Naive thymus-derived CD4-positive, alpha-beta T cell (primary cell): ENCODE data around the gene SIMC1. TPM values are rescaled to one million over a fixed set of nuclear protein-coding genes. Genes with fewer than 3 reads are reported as not detected.

Source experiments
- ATAC-seq: fragments of 150-1000 bp; cut with Tn5 transposase; 2 replicates; pipeline ENCODE4 v1.10.0; 2021; ENCODE audit warnings: mild to moderate bottlenecking, moderate library complexity
- CTCF ChIA-PET: fragments of 350-600 bp; sonication (Branson Sonifier 250); formaldehyde crosslinking; loops from one replicate; lab custom pipeline; 2021; ENCODE audit warnings: antibody characterized with exemption; lab: Charles Lee
- POLR2A ChIA-PET: fragments of 350-600 bp; sonication (Branson Sonifier 250); formaldehyde crosslinking; loops from one replicate; lab custom pipeline; 2021; ENCODE audit warnings: antibody characterized with exemption, inconsistent platforms; lab: Charles Lee
- DNase-seq, 9 donors: peaks; one replicate each; pipeline versions ENCODE4 v3.0.0 to v3.0.0-alpha.2; 2020 to 2022; ENCODE audit warnings: mixed read lengths in 1 of 9
- H3K27ac ChIP-seq: one replicate; pipeline ENCODE4 v1.7.0; 2013; ENCODE audit warnings: mild to moderate bottlenecking, low read depth, low read length, moderate library complexity
- H3K27me3 ChIP-seq, 2 donors: one replicate each; pipeline ENCODE4 v1.7.0; 2013; ENCODE audit warnings: low read length in 2 of 2, mild to moderate bottlenecking in 2 of 2, moderate library complexity in 2 of 2; ENCODE audit not compliant: control insufficient read depth in 2 of 2, insufficient read depth in 2 of 2
- H3K36me3 ChIP-seq, 3 experiments: 1 replicate in 2 of 3; 2 replicates in 1 of 3; pipeline ENCODE4 v1.7.0; 2013; ENCODE audit warnings: low read length in 3 of 3, mild to moderate bottlenecking in 3 of 3, moderate library complexity in 1 of 3; ENCODE audit not compliant: insufficient read depth in 3 of 3, control insufficient read depth in 2 of 3
- H3K4me1 ChIP-seq, 2 donors: one replicate each; pipeline ENCODE4 v1.7.0; 2013; ENCODE audit warnings: low read length in 2 of 2, mild to moderate bottlenecking in 2 of 2, moderate library complexity in 1 of 2; ENCODE audit not compliant: control insufficient read depth in 2 of 2, insufficient read depth in 2 of 2
- H3K4me3 ChIP-seq: 2 replicates; pipeline ENCODE4 v1.7.0; 2013; ENCODE audit warnings: mild to moderate bottlenecking, low read length
- H3K9me3 ChIP-seq, 3 experiments: 1 replicate in 2 of 3; 2 replicates in 1 of 3; pipeline ENCODE4 v1.7.0; 2013; ENCODE audit warnings: low read length in 3 of 3; ENCODE audit not compliant: control insufficient read depth in 2 of 3
- H3K27ac Mint-ChIP-seq, 9 donors: one replicate each; pipeline ENCODE4 v1.8.0; 2020 to 2022; ENCODE audit warnings: mixed read lengths in 9 of 9, mild to moderate bottlenecking in 8 of 9, moderate library complexity in 5 of 9, inconsistent platforms in 2 of 9
- H3K27me3 Mint-ChIP-seq, 5 donors: one replicate each; pipeline ENCODE4 v1.8.0; 2021 to 2022; ENCODE audit warnings: mixed read lengths in 5 of 5, mild to moderate bottlenecking in 1 of 5
- H3K36me3 Mint-ChIP-seq, 5 donors: one replicate each; pipeline ENCODE4 v1.8.0; 2020 to 2022; ENCODE audit warnings: mixed read lengths in 5 of 5, mild to moderate bottlenecking in 3 of 5, inconsistent platforms in 1 of 5
- H3K4me1 Mint-ChIP-seq, 7 donors: one replicate each; pipeline ENCODE4 v1.8.0; 2020 to 2022; ENCODE audit warnings: mixed read lengths in 7 of 7, mild to moderate bottlenecking in 3 of 7, inconsistent platforms in 1 of 7
- H3K4me3 Mint-ChIP-seq, 10 donors: one replicate each; pipeline ENCODE4 v1.8.0; 2020 to 2022; ENCODE audit warnings: mild to moderate bottlenecking in 10 of 10, mixed read lengths in 10 of 10, moderate library complexity in 6 of 10, inconsistent platforms in 2 of 10
- H3K9me3 Mint-ChIP-seq, 11 donors: one replicate each; pipeline ENCODE4 v1.8.0; 2020 to 2022; ENCODE audit warnings: mixed read lengths in 11 of 11, mild to moderate bottlenecking in 4 of 11, inconsistent platforms in 1 of 11, moderate library complexity in 1 of 11
- intact Hi-C, 2 donors: fragments of 100-400 bp; cut with micrococcal nuclease; formaldehyde crosslinking; loops; one replicate each; pipeline ENCODE4 v1.15.1; 2023
- polyA plus RNA-seq, 2 donors: library from polyadenylated mRNA; unstranded; fragments of 300-500 nt; fragmentation: Illumina TruSeq; gene quantifications; one replicate each; pipeline ENCODE4 v1.2.3, GENCODE V29; 2021
- total RNA-seq, 6 experiments: library from RNA in 5 of 6; stranded (reverse) in 5 of 6; gene quantifications; 1 replicate in 5 of 6; 2 replicates in 1 of 6; pipeline ENCODE4 v1.2.3 and lab custom pipeline; 2021 to 2026

Gene SIMC1
- total and polyA plus RNA-seq, 7 experiments from 2014 or later = 7.9 to 32.1 (median 22.5) TPM

- Mint-ChIP-seq H3K4me1 (peaks cover 4 to 28% (median 20%) of the 10 kb centered on the region in 7 donors), H3K27me3 (no peaks in the 10 kb centered on the region), H3K9me3 (no peaks in the 10 kb centered on the region), H3K36me3 (peaks cover 20 to 64% (median 26%) of the 10 kb centered on the region in 5 donors), H3K4me3 (no peak overlapping the region), H3K27ac (peak overlapping the region in 4 of 9 donors; percentile 6 to 68 (median 43))
- ChIA-PET POLR2A (interaction anchor here (0.9 kb wide), 1 partner anchor 120 kb away, joined by 3 read pairs; no protein-coding TSS in a partner anchor), CTCF (no interaction called here)
- no peak overlapping the region for H3K27ac ChIP-seq
- DNase-seq = no peak
- no peaks in the 10 kb centered on the region for H3K27me3 ChIP-seq
- H3K4me1 ChIP-seq = no peaks in the 10 kb centered on the region
- no peak for ATAC-seq
- no peak overlapping the region for H3K4me3 ChIP-seq
- peaks cover 24 to 97% (median 37%) of the 10 kb centered on the region in 3 experiments for H3K36me3 ChIP-seq
- intact Hi-C loops = no loop called here
- no peaks in the 10 kb centered on the region for H3K9me3 ChIP-seq
Measured at GRCh38 chr5:176350416-176350815, 112.2 kb downstream of the SIMC1 start.

- Mint-ChIP-seq H3K9me3 (no peaks in the 10 kb centered on the region), H3K27ac (peak overlapping the region in 7 of 9 donors; percentile 9 to 72 (median 51)), H3K27me3 (no peaks in the 10 kb centered on the region), H3K4me1 (peaks cover 9 to 37% (median 26%) of the 10 kb centered on the region in 7 donors), H3K36me3 (peaks cover 20 to 51% (median 28%) of the 10 kb centered on the region in 5 donors), H3K4me3 (no peak overlapping the region)
- H3K27ac ChIP-seq = peak overlapping the region; percentile 10
- DNase-seq (no peak), ATAC-seq (no peak)
- H3K4me1 ChIP-seq = no peaks in the 10 kb centered on the region
- intact Hi-C loops = no loop called here
- ChIA-PET POLR2A (interaction anchor here (1.4 to 1.5 kb wide), 2 partner anchors 9 to 37 kb away, joined by 3 to 4 read pairs; partner anchors contain the start of gene KIAA1191), CTCF (interaction anchor here (1.0 kb wide), 1 partner anchor 8 kb away, joined by 7 read pairs; no protein-coding TSS in a partner anchor)
- no peak overlapping the region for H3K4me3 ChIP-seq
- no peaks in the 10 kb centered on the region for H3K9me3 ChIP-seq
- H3K36me3 ChIP-seq = peaks cover 26 to 94% (median 27%) of the 10 kb centered on the region in 3 experiments
- no peaks in the 10 kb centered on the region for H3K27me3 ChIP-seq
Measured at GRCh38 chr5:176352116-176352878, 114.1 kb downstream of the SIMC1 start.

GRCh38 chr5:176353533-176353932 is 115.3 kb downstream of the SIMC1 start:
- Mint-ChIP-seq H3K4me1 (peaks cover 13 to 49% (median 33%) of the 10 kb centered on the region in 7 donors), H3K4me3 (no peak overlapping the region), H3K27ac (peak overlapping the region in 2 of 9 donors; percentile 6 to 56), H3K36me3 (peaks cover 20 to 46% (median 27%) of the 10 kb centered on the region in 5 donors), H3K9me3 (no peaks in the 10 kb centered on the region), H3K27me3 (no peaks in the 10 kb centered on the region)
- ATAC-seq = no peak
- CTCF ChIA-PET = interaction anchor here (0.6 kb wide), 1 partner anchor 110 kb away, joined by 3 read pairs; no protein-coding TSS in a partner anchor
- POLR2A ChIA-PET = no interaction called here
- Histone ChIP-seq H3K4me3 (no peak overlapping the region), H3K36me3 (peaks cover 18 to 82% (median 29%) of the 10 kb centered on the region in 3 experiments), H3K4me1 (no peaks in the 10 kb centered on the region), H3K9me3 (no peaks in the 10 kb centered on the region), H3K27me3 (no peaks in the 10 kb centered on the region), H3K27ac (peak overlapping the region; percentile 30)
- DNase-seq = no peak
- intact Hi-C loops = no loop called here

DNA sequence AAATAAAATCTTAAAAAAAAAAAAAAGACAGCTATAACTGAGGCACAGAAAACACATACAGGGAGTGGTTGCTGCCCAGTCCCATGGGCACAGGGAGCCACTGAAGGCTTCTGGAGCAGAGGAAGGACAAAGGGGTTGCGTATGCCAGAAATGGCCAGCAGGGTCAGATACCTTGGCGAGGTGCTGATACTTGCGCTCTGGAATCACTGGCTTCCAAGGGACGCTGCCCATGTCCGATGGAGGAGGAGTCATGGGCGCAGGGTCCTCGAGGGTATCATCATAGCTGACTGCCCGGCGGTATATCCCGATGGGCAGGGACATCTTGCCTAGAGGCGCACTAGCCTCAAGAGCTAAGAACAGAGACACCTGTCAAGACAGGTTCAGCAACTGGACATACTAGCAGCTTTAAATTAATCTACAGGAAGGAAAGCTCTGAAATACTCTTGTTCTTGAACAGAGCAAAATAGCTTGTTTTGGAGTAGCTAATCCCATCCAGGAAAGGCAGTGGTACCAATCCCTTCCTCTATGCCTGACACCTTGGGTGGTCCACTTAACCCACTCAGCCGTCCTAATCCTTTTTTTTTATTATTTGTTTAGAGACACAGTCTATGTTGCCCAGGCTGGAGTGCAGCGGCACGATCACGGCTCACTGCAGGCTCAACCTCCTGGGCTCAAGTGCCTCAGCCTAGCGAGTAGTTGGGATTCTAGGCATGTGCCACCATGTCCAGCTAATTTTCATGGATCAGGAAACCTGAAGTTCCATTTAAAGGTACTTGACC is 117.4 kb downstream of the SIMC1 start:
- DNase-seq (no peak), ATAC-seq (no peak)
- ChIA-PET CTCF (no interaction called here), POLR2A (interaction anchor here (0.6 kb wide), 2 partner anchors 23 to 62 kb away, joined by 3 read pairs; no protein-coding TSS in a partner anchor)
- intact Hi-C loops = no loop called here
- peaks cover 10 to 30% (median 23%) of the 10 kb centered on the region in 5 donors for H3K36me3 Mint-ChIP-seq
- Histone ChIP-seq H3K4me3 (no peak overlapping the region), H3K4me1 (peaks cover 5 to 6% of the 10 kb centered on the region in 2 donors), H3K27ac (no peak overlapping the region), H3K27me3 (no peaks in the 10 kb centered on the region), H3K36me3 (peaks cover 9 to 65% (median 29%) of the 10 kb centered on the region in 3 experiments), H3K9me3 (no peaks in the 10 kb centered on the region)
- H3K27me3 Mint-ChIP-seq = no peaks in the 10 kb centered on the region
- peaks cover 19 to 57% (median 40%) of the 10 kb centered on the region in 7 donors for H3K4me1 Mint-ChIP-seq
- H3K9me3 Mint-ChIP-seq = no peaks in the 10 kb centered on the region
- H3K27ac Mint-ChIP-seq = peak overlapping the region in 4 of 9 donors; percentile 30 to 61 (median 43)
- no peak overlapping the region for H3K4me3 Mint-ChIP-seq

GRCh38 chr5:176356179-176356566 is 117.9 kb downstream of the SIMC1 start:
- Histone ChIP-seq H3K4me3 (no peak overlapping the region), H3K27ac (no peak overlapping the region), H3K4me1 (peaks cover 5 to 6% of the 10 kb centered on the region in 2 donors), H3K36me3 (peaks cover 9 to 61% (median 29%) of the 10 kb centered on the region in 3 experiments), H3K9me3 (no peaks in the 10 kb centered on the region), H3K27me3 (no peaks in the 10 kb centered on the region)
- intact Hi-C loops = no loop called here
- DNase-seq (no peak), ATAC-seq (no peak)
- ChIA-PET CTCF (no interaction called here), POLR2A (no interaction called here)
- H3K27ac Mint-ChIP-seq = peak overlapping the region in 3 of 9 donors; percentile 41 to 52 (median 48)
- H3K4me3 Mint-ChIP-seq = no peak overlapping the region
- H3K4me1 Mint-ChIP-seq = peaks cover 21 to 57% (median 40%) of the 10 kb centered on the region in 7 donors
- peaks cover 10 to 28% (median 20%) of the 10 kb centered on the region in 5 donors for H3K36me3 Mint-ChIP-seq
- no peaks in the 10 kb centered on the region for H3K9me3 Mint-ChIP-seq
- H3K27me3 Mint-ChIP-seq = no peaks in the 10 kb centered on the region

GRCh38 chr5:176359658-176360057 is 121.4 kb downstream of the SIMC1 start:
- DNase-seq = no peak
- CTCF ChIA-PET = interaction anchor here (1.2 kb wide), 1 partner anchor 8 kb away, joined by 7 read pairs; no protein-coding TSS in a partner anchor

More at GRCh38 chr5:176359658-176360057, 121.4 kb downstream of the SIMC1 start:
- H3K27me3 Mint-ChIP-seq = no peaks in the 10 kb centered on the region
- intact Hi-C loops = loop anchor here (2.0 to 10.0 kb wide), 5 partner anchors 122 to 1845 kb away; partner anchors contain the start of genes SIMC1 (in 2 of the 2), HNRNPAB (in 1 of the 2) and HRH2 (in 1 of the 2)
- POLR2A ChIA-PET = interaction anchor here (3.7 kb wide), 1 partner anchor 28 kb away, joined by 53 read pairs; the partner anchor contains the start of genes HIGD2A and NOP16
- peaks cover 25 to 59% (median 41%) of the 10 kb centered on the region in 7 donors for H3K4me1 Mint-ChIP-seq
- H3K4me1 ChIP-seq = peaks cover 13 to 14% of the 10 kb centered on the region in 2 donors
- H3K27ac Mint-ChIP-seq = peak overlapping the region; percentile 28 to 73 (median 59)
- H3K36me3 Mint-ChIP-seq = peaks cover 4 to 15% (median 12%) of the 10 kb centered on the region in 5 donors
- H3K9me3 Mint-ChIP-seq = no peaks in the 10 kb centered on the region
- H3K27ac ChIP-seq = peak overlapping the region; percentile 40
- H3K4me3 Mint-ChIP-seq = peak overlapping the region; percentile 55 to 96 (median 82)
- H3K27me3 ChIP-seq = no peaks in the 10 kb centered on the region
- no peak overlapping the region for H3K4me3 ChIP-seq
- peaks cover 0 to 26% (median 9%) of the 10 kb centered on the region in 3 experiments for H3K36me3 ChIP-seq
- no peak for ATAC-seq
- H3K9me3 ChIP-seq = no peaks in the 10 kb centered on the region
